ENCODE measurements around the gene RCBTB2.

DNA sequence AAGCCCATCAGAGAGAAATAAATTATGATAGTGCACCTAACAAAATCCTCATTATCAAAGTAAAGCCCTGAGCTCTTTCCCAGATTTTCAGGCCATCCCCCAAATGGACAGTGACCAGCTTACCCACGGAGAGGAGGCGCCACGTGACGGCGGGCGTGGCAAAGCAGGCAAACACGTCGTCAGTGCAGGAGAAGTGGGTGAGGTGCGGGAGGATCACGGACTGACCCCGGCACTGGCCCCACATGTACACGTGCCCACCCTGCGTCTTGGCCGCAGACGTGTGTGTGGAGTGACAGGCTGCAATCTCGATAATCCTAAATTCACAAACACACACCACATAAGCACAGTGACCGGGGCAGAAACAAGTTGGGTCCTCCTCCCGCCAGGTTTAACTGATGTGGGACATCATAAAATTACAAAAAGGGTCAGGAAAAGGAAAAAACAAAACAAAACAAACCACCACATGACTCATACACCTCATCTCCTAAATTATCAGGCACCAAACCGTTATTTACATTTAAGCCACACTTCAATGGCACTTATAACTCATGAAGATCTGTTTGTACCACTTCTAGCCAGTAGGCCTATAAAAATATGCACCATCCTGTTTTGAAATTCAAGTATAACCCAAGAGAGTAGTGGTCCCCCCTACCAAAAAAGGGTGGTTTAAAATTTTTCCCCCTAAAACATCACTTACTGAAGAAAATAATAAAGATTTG, 30.1 kb downstream of the RCBTB2 start:
- no peak for TF ChIP-seq CTCF (tag by site-specific recombination; IDR thresholded peaks at IDR 0.05)
- no peak for TF ChIP-seq ZNF423 (tag by site-specific recombination; IDR thresholded peaks at IDR 0.05)
- no peak for TF ChIP-seq ZNF530 (tag by site-specific recombination; IDR thresholded peaks at IDR 0.05; ENCODE audit: low read depth)
- no peak for TF ChIP-seq GLIS1 (tag by site-specific recombination; IDR thresholded peaks at IDR 0.05)
